HepG2 (cell line): ENCODE measurements around the gene LGALS1. TPM values are rescaled to one million over a fixed set of nuclear protein-coding genes. Genes with fewer than 3 reads are reported as not detected.
A peak's percentile ranks its signal among the peaks of the same experiment; 100 is the strongest.

Experiments used
- ARID2 ChIP-seq: sonication (generic); formaldehyde crosslinking; IDR thresholded peaks from 2 replicates; pipeline ENCODE4 v1.8.1; 2022; ENCODE audit warnings: mild to moderate bottlenecking, missing genetic modification reagents, borderline replicate concordance
- DNMT3B ChIP-seq: conservative IDR thresholded peaks from 2 replicates; pipeline ENCODE4 v1.6.1; 2016; ENCODE audit warnings: missing biosample characterization, control low read depth
- EED ChIP-seq: sonication (generic); formaldehyde crosslinking; IDR thresholded peaks from 2 replicates; pipeline ENCODE4 v1.5.0; 2020; ENCODE audit warnings: mild to moderate bottlenecking, missing genetic modification reagents
- HNF4A ChIP-seq: sonication (generic); formaldehyde crosslinking; IDR thresholded peaks from 2 replicates; pipeline ENCODE4 v1.4.0; 2020; ENCODE audit warnings: missing genetic modification reagents
- HOXA5 ChIP-seq: sonication (generic); formaldehyde crosslinking; IDR thresholded peaks from 2 replicates; pipeline ENCODE4 v1.4.0; 2020; ENCODE audit warnings: missing genetic modification reagents
- KDM4B ChIP-seq: sonication (generic); formaldehyde crosslinking; IDR thresholded peaks from 2 replicates; pipeline ENCODE4 v1.4.0; 2020; ENCODE audit warnings: missing genetic modification reagents
- KLF13 ChIP-seq: sonication (generic); formaldehyde crosslinking; IDR thresholded peaks from 2 replicates; pipeline ENCODE4 v1.4.0; 2020; ENCODE audit warnings: mild to moderate bottlenecking, missing genetic modification reagents
- MATR3 ChIP-seq: sonication (generic); formaldehyde crosslinking; IDR thresholded peaks from 2 replicates; pipeline ENCODE4 v1.4.0; 2020; ENCODE audit warnings: missing genetic modification reagents
- NFE2L1 ChIP-seq: sonication (generic); formaldehyde crosslinking; IDR thresholded peaks from 2 replicates; pipeline ENCODE4 v1.4.0; 2020; ENCODE audit warnings: missing genetic modification reagents, mild to moderate bottlenecking, borderline replicate concordance
- RBM39 ChIP-seq: fragments of 200-400 bp; formaldehyde crosslinking; IDR thresholded peaks from one replicate; pipeline ENCODE4 v1.6.1; 2018; ENCODE audit warnings: antibody characterized with exemption, mild to moderate bottlenecking, low read depth, low read length; ENCODE audit not compliant: poor library complexity, severe bottlenecking
- YY1 ChIP-seq: IDR thresholded peaks from 2 replicates; pipeline ENCODE4 v1.6.1; 2011; ENCODE audit warnings: low read length, low read depth, moderate library complexity, mild to moderate bottlenecking; ENCODE audit not compliant: insufficient read depth, insufficient replicate concordance
- ZBTB38 ChIP-seq: sonication (generic); formaldehyde crosslinking; IDR thresholded peaks from 2 replicates; pipeline ENCODE4 v1.5.1; 2020; ENCODE audit warnings: mild to moderate bottlenecking, missing genetic modification reagents
- ZBTB8A ChIP-seq: sonication (generic); formaldehyde crosslinking; IDR thresholded peaks from 2 replicates; pipeline ENCODE4 v1.4.0; 2020; ENCODE audit warnings: mild to moderate bottlenecking, low read depth, missing genetic modification reagents, borderline replicate concordance
- ZNF138 ChIP-seq: sonication (generic); formaldehyde crosslinking; IDR thresholded peaks from 2 replicates; pipeline ENCODE4 v1.5.0; 2020; ENCODE audit warnings: mild to moderate bottlenecking, low read depth, missing genetic modification reagents
- ZNF263 ChIP-seq: sonication (generic); formaldehyde crosslinking; IDR thresholded peaks from 2 replicates; pipeline ENCODE4 v1.4.0; 2020; ENCODE audit warnings: missing genetic modification reagents
- ZNF331 ChIP-seq: sonication (generic); formaldehyde crosslinking; IDR thresholded peaks from 2 replicates; pipeline ENCODE4 v1.4.0; 2020; ENCODE audit warnings: missing genetic modification reagents
- ZNF335 ChIP-seq: sonication (generic); formaldehyde crosslinking; IDR thresholded peaks from 2 replicates; pipeline ENCODE4 v1.4.0; 2020; ENCODE audit warnings: missing genetic modification reagents
- ZNF451 ChIP-seq: sonication (generic); formaldehyde crosslinking; IDR thresholded peaks from 2 replicates; pipeline ENCODE4 v1.5.0; 2020; ENCODE audit warnings: mild to moderate bottlenecking, missing genetic modification reagents
- ZNF543 ChIP-seq: sonication (generic); formaldehyde crosslinking; IDR thresholded peaks from 2 replicates; pipeline ENCODE4 v1.4.0; 2020; ENCODE audit warnings: mild to moderate bottlenecking, missing genetic modification reagents
- ZNF562 ChIP-seq: sonication (generic); formaldehyde crosslinking; IDR thresholded peaks from 2 replicates; pipeline ENCODE4 v1.8.0; 2022; ENCODE audit warnings: missing genetic modification reagents, borderline replicate concordance
- ZNF777 ChIP-seq: sonication (generic); formaldehyde crosslinking; IDR thresholded peaks from 2 replicates; pipeline ENCODE4 v1.4.0; 2020; ENCODE audit warnings: missing genetic modification reagents
- ZSCAN22 ChIP-seq: sonication (generic); formaldehyde crosslinking; IDR thresholded peaks from 2 replicates; pipeline ENCODE4 v1.4.0; 2020; ENCODE audit warnings: mild to moderate bottlenecking, missing genetic modification reagents
- polyA plus RNA-seq, 8 experiments: library from polyadenylated mRNA; depleted of rRNA in 3 of 8; stranded (reverse) in 7 of 8; unstranded in 1 of 8; fragments of >200 nt; fragmentation: Illumina TruSeq in 4 of 8; extraction: Trizol in 4 of 8; gene quantifications; 2 replicates each; pipeline versions ENCODE4 v1.2.1 to v1.2.3, GENCODE V29; 2011 to 2016; ENCODE audit warnings: low read depth in 4 of 8, missing spikeins in 1 of 8, mixed read lengths in 1 of 8; ENCODE audit not compliant: insufficient read depth in 1 of 8
- total RNA-seq, 5 experiments: library from RNA; depleted of rRNA; stranded (reverse); fragments of >200 nt; fragmentation: Illumina TruSeq; extraction: Trizol; gene quantifications; 2 replicates each; pipeline ENCODE4 v1.2.3, GENCODE V29; 2016; ENCODE audit warnings: low read depth in 1 of 5
- TF ChIP-seq, protein P1 (sequence below): sonication (generic); formaldehyde crosslinking; IDR thresholded peaks from 2 replicates; pipeline ENCODE4 v1.4.0; 2020; ENCODE audit warnings: missing genetic modification reagents
- TF ChIP-seq, protein P2 (sequence below): IDR thresholded peaks from 2 replicates; pipeline ENCODE4 v1.6.1; 2016; ENCODE audit warnings: low read depth, control low read depth
- TF ChIP-seq, protein P3 (sequence below): sonication (generic); formaldehyde crosslinking; IDR thresholded peaks from 2 replicates; pipeline ENCODE4 v1.5.0; 2020; ENCODE audit warnings: mild to moderate bottlenecking, low read depth, missing genetic modification reagents, borderline replicate concordance
- TF ChIP-seq, protein P4 (sequence below): sonication (generic); formaldehyde crosslinking; IDR thresholded peaks from 2 replicates; pipeline ENCODE4 v1.4.0; 2020; ENCODE audit warnings: missing genetic modification reagents

Gene LGALS1
- total and polyA plus RNA-seq, 2 of the 13 experiments (the other 11 are each of a cell fraction or from before 2014, with no cell fraction given), result 103 to 858 TPM

DNA sequence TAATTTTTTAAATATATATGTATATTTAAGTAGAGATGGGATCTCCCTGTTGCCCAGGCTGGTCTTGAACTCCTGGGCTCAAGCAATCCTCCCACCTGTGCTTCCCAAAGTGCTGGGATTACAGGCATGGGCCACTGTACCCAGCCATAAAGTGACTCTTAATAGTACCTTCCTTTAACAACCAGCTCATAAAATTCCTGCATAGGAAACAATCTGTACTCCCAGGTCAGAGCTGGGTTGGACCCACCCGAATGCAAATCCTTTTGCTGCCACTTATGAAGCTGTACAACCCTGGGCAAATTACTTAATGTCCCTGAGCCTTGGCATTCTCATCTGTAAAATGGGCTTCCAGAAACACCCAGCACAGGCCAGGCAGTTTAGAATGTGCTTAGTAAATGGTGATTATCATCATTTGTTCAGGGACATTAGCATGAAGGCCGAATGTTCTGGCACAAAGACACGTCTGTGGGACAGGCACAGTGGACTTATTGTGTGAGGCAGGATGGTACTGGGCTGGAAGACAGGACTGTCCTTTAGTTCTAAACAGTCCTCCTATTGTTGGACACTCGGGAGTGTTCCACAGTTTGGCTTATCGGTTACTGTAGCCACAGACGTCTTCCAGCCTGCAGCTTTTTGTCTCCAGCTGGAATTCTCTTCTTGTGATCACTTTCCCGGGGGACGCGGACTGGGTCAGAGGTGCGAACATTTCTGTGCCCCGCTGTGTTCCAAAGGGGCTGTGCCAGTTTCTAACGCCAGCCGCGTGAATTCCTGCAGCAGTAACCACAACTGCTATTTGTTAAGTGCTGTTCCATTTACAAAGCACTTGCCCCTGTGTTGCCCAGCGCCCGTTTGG is 11.0 kb upstream of the LGALS1 start (continued):
- TF ChIP-seq ZSCAN22 (CRISPR knock-in tag) (no peak), MATR3 (no peak), NFE2L1 (CRISPR knock-in tag) (no peak), DNMT3B (CRISPR knock-in tag) (no peak), RBM39 (no peak), ZNF138 (CRISPR knock-in tag) (no peak), ZBTB8A (no peak), EED (no peak), KLF13 (CRISPR knock-in tag) (no peak), KDM4B (no peak), ZNF543 (CRISPR knock-in tag) (no peak), ZNF335 (CRISPR knock-in tag) (no peak), ZNF451 (no peak), YY1 (no peak), ZNF562 (CRISPR knock-in tag) (no peak), HOXA5 (CRISPR knock-in tag) (no peak), ZNF331 (CRISPR knock-in tag) (no peak), ZBTB38 (CRISPR knock-in tag) (peak; percentile 50; the same call in 1 of the 2 replicates), ZNF777 (CRISPR knock-in tag) (no peak), ZNF263 (CRISPR knock-in tag) (no peak), HNF4A (CRISPR knock-in tag) (no peak), ARID2 (CRISPR knock-in tag) (no peak)
- TF ChIP-seq, protein P1, sequence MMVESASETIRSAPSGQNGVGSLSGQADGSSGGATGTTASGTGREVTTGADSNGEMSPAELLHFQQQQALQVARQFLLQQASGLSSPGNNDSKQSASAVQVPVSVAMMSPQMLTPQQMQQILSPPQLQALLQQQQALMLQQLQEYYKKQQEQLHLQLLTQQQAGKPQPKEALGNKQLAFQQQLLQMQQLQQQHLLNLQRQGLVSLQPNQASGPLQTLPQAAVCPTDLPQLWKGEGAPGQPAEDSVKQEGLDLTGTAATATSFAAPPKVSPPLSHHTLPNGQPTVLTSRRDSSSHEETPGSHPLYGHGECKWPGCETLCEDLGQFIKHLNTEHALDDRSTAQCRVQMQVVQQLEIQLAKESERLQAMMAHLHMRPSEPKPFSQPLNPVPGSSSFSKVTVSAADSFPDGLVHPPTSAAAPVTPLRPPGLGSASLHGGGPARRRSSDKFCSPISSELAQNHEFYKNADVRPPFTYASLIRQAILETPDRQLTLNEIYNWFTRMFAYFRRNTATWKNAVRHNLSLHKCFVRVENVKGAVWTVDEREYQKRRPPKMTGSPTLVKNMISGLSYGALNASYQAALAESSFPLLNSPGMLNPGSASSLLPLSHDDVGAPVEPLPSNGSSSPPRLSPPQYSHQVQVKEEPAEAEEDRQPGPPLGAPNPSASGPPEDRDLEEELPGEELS (CRISPR knock-in tag), result no peak
- TF ChIP-seq, protein P2, sequence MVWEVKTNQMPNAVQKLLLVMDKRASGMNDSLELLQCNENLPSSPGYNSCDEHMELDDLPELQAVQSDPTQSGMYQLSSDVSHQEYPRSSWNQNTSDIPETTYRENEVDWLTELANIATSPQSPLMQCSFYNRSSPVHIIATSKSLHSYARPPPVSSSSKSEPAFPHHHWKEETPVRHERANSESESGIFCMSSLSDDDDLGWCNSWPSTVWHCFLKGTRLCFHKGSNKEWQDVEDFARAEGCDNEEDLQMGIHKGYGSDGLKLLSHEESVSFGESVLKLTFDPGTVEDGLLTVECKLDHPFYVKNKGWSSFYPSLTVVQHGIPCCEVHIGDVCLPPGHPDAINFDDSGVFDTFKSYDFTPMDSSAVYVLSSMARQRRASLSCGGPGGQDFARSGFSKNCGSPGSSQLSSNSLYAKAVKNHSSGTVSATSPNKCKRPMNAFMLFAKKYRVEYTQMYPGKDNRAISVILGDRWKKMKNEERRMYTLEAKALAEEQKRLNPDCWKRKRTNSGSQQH, result no peak
- TF ChIP-seq, protein P3, sequence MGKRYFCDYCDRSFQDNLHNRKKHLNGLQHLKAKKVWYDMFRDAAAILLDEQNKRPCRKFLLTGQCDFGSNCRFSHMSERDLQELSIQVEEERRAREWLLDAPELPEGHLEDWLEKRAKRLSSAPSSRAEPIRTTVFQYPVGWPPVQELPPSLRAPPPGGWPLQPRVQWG (CRISPR knock-in tag), result no peak
- TF ChIP-seq, protein P4, sequence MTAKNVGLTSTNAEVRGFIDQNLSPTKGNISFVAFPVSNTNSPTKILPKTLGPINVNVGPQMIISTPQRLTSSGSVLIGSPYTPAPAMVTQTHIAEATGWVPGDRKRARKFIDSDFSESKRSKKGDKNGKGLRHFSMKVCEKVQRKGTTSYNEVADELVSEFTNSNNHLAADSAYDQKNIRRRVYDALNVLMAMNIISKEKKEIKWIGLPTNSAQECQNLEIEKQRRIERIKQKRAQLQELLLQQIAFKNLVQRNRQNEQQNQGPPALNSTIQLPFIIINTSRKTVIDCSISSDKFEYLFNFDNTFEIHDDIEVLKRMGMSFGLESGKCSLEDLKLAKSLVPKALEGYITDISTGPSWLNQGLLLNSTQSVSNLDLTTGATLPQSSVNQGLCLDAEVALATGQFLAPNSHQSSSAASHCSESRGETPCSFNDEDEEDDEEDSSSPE, result no peak
